ENCODE measurements around the gene AQP12B. TPM values are rescaled to one million over a fixed set of nuclear protein-coding genes. Genes with fewer than 3 reads are reported as not detected.

Gene AQP12B
- total and polyA plus RNA-seq, 8 donors = 0.14 TPM; not detected in 7

- ATAC-seq = no peak
- Histone ChIP-seq H3K4me1 (no peaks in the 10 kb centered on the region), H3K27ac (no peak overlapping the region), H3K9me3 (no peaks in the 10 kb centered on the region), H3K36me3 (no peaks in the 10 kb centered on the region), H3K4me3 (no peak overlapping the region), H3K27me3 (peaks cover 0 to under 1% of the 10 kb centered on the region in 2 donors)
- no peak for TF ChIP-seq CTCF (IDR thresholded peaks at IDR 0.05)
- DNase-seq = peak in 1 of 4 donors; percentile 62
- intact Hi-C loops (cut with DNase I) = no loop called here
These were observed 39.0 kb upstream of the AQP12B start for GRCh38 chr2:240721596-240722180.

GRCh38 chr2:240720686-240721595, 38.3 kb upstream of the AQP12B start:
- Histone ChIP-seq H3K4me1 (no peaks in the 10 kb centered on the region), H3K9me3 (no peaks in the 10 kb centered on the region), H3K27me3 (peaks cover 0 to 5% of the 10 kb centered on the region in 2 donors), H3K4me3 (no peak overlapping the region), H3K36me3 (no peaks in the 10 kb centered on the region), H3K27ac (no peak overlapping the region)
- intact Hi-C loops (cut with DNase I) = no loop called here
- ATAC-seq (no peak), DNase-seq (peak in 1 of 4 donors; percentile 73)
- TF ChIP-seq CTCF (IDR thresholded peaks at IDR 0.05) = no peak

GRCh38 chr2:240719676-240720545, 37.2 kb upstream of the AQP12B start:
- H3K9me3 ChIP-seq = no peaks in the 10 kb centered on the region
- DNase-seq (peak in 1 of 4 donors; percentile 70), ATAC-seq (no peak)
- no peaks in the 10 kb centered on the region for H3K4me1 ChIP-seq
- peaks cover 0 to 5% of the 10 kb centered on the region in 2 donors for H3K27me3 ChIP-seq
- TF ChIP-seq CTCF (IDR thresholded peaks at IDR 0.05) = no peak
- intact Hi-C loops (cut with DNase I) = no loop called here
- H3K27ac ChIP-seq = no peak overlapping the region
- no peak overlapping the region for H3K4me3 ChIP-seq
- no peaks in the 10 kb centered on the region for H3K36me3 ChIP-seq

- no peak for ATAC-seq
- intact Hi-C loops (cut with DNase I) = no loop called here
- DNase-seq = peak in 1 of 4 donors; percentile 70
- TF ChIP-seq CTCF (IDR thresholded peaks at IDR 0.05) = no peak
- no peak overlapping the region for H3K4me3 ChIP-seq
- peaks cover 0 to 5% of the 10 kb centered on the region in 2 donors for H3K27me3 ChIP-seq
- H3K36me3 ChIP-seq = no peaks in the 10 kb centered on the region
- no peak overlapping the region for H3K27ac ChIP-seq
- H3K9me3 ChIP-seq = no peaks in the 10 kb centered on the region
- H3K4me1 ChIP-seq = no peaks in the 10 kb centered on the region
These were observed 36.3 kb upstream of the AQP12B start for GRCh38 chr2:240718896-240719490.
